GM18870 (cell line): ENCODE data around the gene AGBL4.

ENCODE experiments used
- ATAC-seq: cut with Tn5 transposase; IDR thresholded peaks from one replicate; pipeline ENCODE4 v1.9.1; 2021; ENCODE audit warnings: moderate library complexity; ENCODE audit not compliant: unreplicated experiment

Gene AGBL4

DNA sequence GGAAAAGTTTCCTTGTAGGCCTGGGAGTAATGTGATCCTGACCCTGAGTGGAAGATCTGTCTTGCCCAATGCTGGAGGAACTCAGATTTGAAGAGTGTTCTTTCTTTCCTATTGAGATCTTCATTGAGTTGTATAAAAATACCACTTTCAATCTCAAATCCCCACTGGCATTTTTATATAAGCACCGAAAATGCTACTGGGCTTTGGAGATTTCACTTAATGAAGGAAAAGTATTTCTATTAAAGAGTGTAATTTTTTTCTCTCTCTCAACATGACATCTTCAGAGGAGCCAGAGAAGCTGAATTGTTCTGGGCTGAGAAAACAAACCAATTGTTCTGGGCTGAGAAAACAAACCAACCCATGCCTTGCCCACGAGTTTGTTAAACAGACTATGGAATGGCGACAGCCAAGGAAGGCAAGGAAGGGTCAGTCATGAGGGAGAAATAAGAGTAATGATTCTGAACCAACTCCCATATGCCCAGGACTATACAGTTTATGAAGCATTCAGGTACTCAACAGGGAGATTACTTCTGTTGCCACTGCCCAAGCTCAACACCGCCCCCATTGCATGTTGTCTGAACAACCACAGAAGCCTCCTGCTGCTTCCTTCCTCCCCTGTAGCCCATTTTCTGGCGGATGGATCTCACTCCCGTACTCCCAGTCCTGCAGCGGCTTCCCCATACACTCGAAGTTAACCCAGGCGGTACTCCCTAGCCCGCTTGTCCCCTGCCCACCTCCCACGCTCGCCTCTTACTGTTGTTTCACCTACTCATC lies 1350.2 kb downstream of the AGBL4 start:
- no peak for ATAC-seq

GRCh38 chr1:48671578-48671977 lies 1352.2 kb downstream of the AGBL4 start:
- ATAC-seq = no peak

- ATAC-seq = no peak
These were observed 1353.3 kb downstream of the AGBL4 start for GRCh38 chr1:48670234-48671020.

GRCh38 chr1:48668339-48668738 lies 1355.4 kb downstream of the AGBL4 start:
- ATAC-seq = no peak

DNA sequence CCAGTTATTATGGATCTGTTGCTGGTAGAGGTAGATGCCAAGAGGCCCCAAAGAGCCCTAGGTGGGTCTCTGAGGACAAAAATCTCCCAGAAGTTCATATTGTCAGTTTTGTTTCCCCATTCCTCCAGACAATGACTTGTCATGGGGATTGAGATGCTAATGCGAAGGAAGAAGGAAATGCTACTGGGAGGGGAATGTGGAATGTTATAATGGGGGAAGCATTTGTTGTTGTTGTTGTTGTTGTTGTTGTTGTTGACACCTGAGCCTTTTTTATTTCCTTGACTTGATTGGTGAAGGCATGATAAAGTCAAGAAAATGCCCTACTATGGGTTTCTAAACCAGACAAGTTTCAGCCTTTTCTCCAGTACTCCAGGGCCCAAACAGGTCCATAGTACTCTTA lies 1356.0 kb downstream of the AGBL4 start:
- ATAC-seq = no peak

DNA sequence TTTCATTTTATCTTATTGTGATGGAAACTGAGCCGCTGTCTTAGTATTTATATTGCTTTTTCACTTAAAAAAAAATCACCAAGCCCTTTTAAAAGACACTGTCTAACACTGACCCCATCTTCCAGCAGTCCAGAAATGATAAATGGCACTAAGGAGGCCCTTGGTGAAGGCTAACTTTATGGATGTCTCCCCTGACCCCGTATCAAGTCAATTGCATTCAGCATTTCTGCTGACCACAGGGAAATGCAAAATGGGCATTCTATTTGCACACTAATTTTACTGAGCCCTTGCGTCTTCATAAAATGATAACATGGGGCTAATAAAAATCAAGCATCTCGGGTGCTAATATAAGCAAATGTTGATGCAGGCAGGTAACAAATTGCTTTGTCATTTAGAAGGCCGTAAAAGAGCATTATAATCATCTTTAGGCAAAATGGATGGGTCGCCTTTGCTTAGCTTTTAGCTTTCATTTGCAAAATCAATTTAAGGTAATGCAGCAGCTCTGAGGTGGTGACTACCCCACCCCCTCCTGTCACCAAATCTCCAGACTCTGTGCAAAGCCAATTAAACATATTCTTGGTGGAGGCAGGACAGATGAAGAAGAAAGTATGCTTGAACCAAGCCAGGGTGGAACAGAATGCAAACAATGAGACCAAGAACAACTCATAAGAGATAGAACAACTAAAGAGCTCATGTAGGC lies 1357.9 kb downstream of the AGBL4 start:
- ATAC-seq = no peak

DNA sequence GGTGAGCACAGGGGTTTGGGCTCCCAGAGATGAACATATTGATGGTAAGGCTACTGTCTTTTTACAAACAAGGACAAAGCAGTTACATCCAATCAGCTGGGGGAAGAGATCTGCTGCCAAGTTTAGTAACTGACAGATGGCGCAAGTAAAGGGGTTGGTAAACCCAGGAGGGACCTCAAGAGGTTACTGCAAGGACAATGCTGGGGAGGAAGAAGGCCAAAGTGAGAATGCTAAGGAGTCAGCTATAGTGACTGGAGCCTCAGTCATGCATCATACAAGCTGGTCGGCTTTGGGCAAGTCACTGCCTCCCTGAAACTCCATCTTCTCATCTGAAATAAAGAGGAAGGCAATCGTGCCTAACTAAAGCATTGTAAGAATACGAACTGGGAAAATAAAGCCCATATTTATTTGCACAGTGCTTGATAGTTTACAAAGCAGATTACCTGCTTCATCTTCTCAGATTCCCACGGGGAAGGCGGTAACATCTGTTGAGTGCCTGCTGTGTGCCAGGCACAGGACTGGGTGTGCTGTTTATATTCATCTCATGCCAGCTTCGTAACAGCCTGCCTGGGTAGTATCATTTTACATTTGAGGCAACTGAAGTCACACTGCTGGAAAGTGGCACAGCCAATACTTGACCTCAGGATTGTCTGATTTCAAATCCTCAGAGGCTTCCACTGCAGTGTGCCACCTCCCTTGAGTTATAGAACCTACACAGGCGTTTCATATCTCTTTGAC lies 1361.9 kb downstream of the AGBL4 start:
- no peak for ATAC-seq

- ATAC-seq = no peak
These were observed 1364.0 kb downstream of the AGBL4 start for GRCh38 chr1:48659801-48660200.

- ATAC-seq = no peak
These were observed 1366.3 kb downstream of the AGBL4 start for GRCh38 chr1:48657413-48657812.

DNA sequence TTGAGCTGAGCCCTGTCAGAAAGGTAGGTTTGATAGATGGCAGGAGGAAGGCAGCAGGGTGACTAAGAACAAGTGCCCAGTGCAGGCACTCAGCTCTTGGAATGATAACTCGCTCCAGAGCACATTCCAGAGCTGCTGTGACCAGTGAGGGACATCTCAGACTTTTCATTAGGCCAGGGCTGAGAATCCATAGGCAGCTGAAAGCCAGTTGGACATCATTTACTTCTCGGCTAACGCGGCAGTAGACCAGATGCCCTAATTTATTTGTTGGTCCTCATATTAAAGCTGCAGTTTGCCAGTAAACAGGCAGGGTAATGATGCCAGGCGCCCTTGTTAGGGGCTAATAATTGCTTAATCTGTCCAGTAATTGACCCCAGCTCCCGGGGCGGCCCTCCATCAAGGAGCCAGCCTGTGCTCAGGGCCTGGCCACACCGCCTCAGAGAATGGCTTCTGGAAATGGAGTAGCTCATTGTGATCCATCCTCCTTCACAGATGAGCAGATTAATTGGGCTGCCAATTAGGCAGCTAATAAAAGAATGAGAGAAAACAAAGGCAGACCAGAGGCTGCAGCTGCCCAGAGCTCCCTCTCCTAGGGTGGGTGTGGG lies 1369.0 kb downstream of the AGBL4 start:
- ATAC-seq = no peak

- ATAC-seq = no peak
These were observed 1371.4 kb downstream of the AGBL4 start for GRCh38 chr1:48652334-48652733.

DNA sequence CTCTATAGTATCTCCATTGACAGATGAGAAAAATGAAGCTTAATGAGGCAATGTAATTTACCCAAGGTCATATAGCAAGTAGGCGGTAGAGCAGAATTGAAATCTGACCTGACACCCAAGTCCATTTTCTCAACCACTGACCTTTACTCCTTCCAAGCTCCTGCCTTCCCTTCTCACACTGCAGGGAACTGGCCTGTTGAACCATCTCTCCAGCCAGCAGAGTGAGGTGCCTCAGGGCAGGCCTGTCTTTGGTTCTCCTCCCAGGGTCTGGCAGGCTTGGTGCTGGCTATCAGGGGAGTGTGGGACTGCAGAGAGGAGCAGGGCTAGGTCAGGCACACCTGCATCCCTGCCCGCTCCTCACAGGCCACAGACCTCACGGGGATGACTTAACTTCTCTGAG lies 1373.9 kb downstream of the AGBL4 start:
- no peak for ATAC-seq

DNA sequence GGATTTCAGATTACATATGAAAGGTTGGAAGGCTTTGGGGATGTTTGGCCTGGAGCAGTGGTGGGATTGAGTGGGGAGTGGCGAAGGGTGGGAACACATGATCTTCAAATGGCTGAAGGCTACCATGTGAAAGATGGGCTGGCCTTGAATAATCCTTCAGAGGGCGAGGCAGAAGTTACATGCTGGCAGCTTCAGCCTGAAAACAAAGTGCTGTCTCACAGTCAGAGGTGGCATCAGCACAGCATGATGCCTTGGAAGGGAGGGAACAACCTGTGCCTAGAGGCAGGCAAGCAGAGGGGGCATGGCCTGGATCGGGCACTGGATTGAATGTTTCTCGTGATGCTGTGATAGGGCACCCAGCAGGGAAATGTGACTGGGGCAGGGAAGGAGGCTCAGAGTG lies 1377.9 kb downstream of the AGBL4 start:
- ATAC-seq = no peak

- no peak for ATAC-seq
These were observed 1378.7 kb downstream of the AGBL4 start for GRCh38 chr1:48644905-48645605.

DNA sequence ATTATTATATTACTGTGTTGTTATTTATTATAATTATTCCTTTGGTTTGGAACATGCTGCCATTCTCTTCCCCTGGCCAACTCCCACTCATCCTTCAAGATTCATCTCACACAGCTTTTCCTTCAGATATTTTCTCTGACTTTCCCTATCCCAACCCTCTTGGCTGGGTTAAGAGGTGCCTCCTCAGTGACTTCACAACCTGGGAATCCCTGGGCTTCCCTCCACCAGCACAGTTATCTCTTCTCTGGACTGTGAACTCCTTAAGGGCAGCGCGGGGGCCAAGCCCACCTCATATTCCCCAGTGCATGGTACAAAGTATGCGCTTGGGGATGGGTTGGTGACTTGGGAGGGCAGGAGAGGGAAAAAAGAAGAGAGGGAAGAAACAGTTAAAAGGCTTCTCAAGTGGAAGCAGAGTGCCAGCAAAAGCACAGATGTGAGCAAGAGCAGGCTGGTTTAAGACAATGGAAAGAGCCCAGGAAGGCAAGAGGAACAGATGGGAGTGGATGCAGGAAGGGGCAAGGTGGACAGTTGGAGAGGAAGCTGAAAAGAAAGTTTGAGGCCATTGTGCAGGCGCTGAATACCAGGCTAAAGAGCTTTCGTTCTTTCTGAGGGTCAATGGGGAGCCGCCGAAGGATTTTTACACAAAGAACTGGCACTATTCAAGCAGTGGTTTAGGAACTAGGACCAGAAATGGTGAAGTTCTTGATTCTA lies 1379.4 kb downstream of the AGBL4 start:
- no peak for ATAC-seq

- ATAC-seq = no peak
These were observed 1380.6 kb downstream of the AGBL4 start for GRCh38 chr1:48643193-48643592.

- no peak for ATAC-seq
These were observed 1382.8 kb downstream of the AGBL4 start for GRCh38 chr1:48640836-48641492.

DNA sequence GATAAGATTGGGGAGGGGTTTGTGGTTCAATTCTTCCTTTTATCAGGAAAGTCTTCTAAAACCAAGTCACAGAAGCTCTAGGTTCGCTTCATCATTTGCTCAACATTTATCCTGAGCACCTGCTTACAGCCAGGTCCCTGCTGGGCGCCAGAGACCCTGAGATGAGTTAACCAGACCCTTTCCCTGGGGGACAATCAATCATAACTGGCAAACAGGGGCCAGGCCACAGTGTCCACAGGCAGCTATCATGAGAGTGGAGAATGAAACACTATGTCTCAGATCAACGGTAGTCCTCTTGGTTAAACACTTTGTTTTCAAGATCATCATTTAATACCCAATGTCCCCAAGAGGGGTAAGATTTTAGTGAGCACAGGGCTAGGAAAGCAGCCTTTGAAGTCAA lies 1393.9 kb downstream of the AGBL4 start:
- no peak for ATAC-seq

GRCh38 chr1:48627486-48627885 lies 1396.3 kb downstream of the AGBL4 start:
- ATAC-seq = no peak
